ENCODE data around the gene PRELID1. TPM values are rescaled to one million over a fixed set of nuclear protein-coding genes. Genes with fewer than 3 reads are reported as not detected.

Gene PRELID1
- total RNA-seq, 1 experiment from 2014 or later: 194 TPM

DNA sequence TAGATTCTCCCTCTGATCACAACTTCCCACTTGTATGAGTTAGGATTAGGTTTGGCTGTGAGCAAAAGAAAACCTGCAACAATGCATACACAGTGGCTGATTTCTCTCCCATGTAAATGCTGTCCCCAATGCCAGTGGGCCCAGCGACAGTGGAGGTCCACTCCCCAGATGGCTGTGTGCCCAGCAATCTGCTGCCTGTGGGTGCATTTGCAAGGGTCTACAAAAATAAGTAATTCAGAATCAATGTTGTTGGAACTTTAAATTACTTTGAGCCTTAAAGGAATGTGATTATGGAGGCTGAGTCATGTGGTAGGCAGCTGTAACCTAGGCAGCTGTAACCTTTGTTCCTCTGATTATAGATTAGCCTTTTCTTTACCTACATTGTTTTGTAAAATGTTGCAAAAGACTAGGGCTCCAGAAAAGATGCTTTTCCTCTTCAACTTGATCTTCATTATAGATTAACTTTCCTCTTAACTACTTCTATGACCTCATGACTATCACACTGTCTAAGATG, 22.3 kb downstream of the PRELID1 start:
- ChIA-PET CTCF (no interaction called here), POLR2A (ENCODE audit: low non-redundant PET) (no interaction called here)
- no peak for DNase-seq (ENCODE audit: low spot score)
- Histone ChIP-seq H3K27me3 (replicated peaks; ENCODE audit: insufficient read depth, low read depth, low read length, poor library complexity) (no peaks in the 10 kb centered on the region), H3K4me3 (ENCODE audit: low read depth, low read length, poor library complexity, severe bottlenecking) (no peak overlapping the region), H3K36me3 (ENCODE audit: insufficient read depth, low read length, poor library complexity, severe bottlenecking) (no peaks in the 10 kb centered on the region), H3K4me1 (ENCODE audit: insufficient read depth, low read length, poor library complexity, severe bottlenecking) (no peaks in the 10 kb centered on the region), H3K27ac (ENCODE audit: low read depth, low read length, poor library complexity, severe bottlenecking) (no peak overlapping the region), H3K9me3 (ENCODE audit: low read depth, low read length, poor library complexity, severe bottlenecking) (no peaks in the 10 kb centered on the region)
- TF ChIP-seq, protein P1, sequence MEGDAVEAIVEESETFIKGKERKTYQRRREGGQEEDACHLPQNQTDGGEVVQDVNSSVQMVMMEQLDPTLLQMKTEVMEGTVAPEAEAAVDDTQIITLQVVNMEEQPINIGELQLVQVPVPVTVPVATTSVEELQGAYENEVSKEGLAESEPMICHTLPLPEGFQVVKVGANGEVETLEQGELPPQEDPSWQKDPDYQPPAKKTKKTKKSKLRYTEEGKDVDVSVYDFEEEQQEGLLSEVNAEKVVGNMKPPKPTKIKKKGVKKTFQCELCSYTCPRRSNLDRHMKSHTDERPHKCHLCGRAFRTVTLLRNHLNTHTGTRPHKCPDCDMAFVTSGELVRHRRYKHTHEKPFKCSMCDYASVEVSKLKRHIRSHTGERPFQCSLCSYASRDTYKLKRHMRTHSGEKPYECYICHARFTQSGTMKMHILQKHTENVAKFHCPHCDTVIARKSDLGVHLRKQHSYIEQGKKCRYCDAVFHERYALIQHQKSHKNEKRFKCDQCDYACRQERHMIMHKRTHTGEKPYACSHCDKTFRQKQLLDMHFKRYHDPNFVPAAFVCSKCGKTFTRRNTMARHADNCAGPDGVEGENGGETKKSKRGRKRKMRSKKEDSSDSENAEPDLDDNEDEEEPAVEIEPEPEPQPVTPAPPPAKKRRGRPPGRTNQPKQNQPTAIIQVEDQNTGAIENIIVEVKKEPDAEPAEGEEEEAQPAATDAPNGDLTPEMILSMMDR (conservative IDR thresholded peaks at IDR 0.05; ENCODE audit: low read depth, low read length): no peak
- TF ChIP-seq EZH2 (IDR thresholded peaks at IDR 0.05; ENCODE audit: borderline replicate concordance, low read depth, low read length, poor library complexity, severe bottlenecking): no peak
- intact Hi-C loops (cut with micrococcal nuclease; ENCODE audit: unreplicated experiment): no loop called here
- BruUV-seq (replicated peaks): no TSS peak

DNA sequence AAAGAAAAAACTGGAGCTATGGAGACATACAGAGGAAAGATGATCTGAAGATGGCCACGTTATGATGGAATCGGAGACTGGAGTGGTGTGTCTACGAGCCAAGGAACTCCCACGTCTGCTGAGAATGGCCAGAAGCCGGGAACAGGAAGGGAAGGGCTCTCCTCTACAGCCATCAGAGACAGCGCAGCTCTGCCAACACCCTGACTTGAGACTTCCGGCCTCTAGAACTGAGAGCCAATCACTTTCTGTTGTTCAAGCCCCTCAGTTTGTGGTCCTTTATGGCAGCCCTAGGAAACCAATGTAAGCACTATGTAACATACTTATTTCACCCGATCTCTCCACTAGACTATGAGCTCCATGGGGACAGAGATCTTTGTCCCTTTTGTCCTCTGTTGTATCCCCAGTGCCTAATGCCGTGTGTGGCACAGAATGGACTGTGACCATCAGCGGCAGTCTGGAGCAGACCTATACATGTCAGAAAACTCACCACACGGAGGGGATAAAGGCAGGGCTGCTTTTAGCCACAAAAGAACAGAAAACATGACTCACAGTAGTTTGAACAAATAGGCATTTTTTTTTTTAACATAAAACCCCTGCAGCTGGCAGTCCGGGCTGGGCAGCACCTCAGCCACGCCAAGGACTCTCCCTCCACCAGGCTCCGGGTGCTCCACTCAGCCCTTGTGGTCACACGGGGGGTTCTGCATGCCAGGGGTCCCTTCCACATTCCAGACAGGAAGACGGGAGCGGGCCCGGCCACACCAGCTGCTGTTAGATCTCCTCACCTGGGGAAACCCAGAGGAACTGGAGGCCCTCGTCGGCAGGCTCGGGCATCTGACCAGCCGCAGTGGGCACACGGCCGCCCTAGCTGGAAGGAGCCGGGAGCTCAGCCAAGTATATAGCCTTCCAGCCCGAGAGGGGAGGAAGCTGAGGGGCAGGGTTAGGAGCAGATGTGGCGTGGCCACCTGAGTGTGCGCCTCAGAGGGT, 24.2 kb downstream of the PRELID1 start:
- CTCF ChIA-PET: no interaction called here
- Histone ChIP-seq H3K36me3 (ENCODE audit: insufficient read depth, low read length, poor library complexity, severe bottlenecking) (no peaks in the 10 kb centered on the region), H3K27ac (ENCODE audit: low read depth, low read length, poor library complexity, severe bottlenecking) (no peak overlapping the region), H3K27me3 (replicated peaks; ENCODE audit: insufficient read depth, low read depth, low read length, poor library complexity) (no peaks in the 10 kb centered on the region), H3K4me3 (ENCODE audit: low read depth, low read length, poor library complexity, severe bottlenecking) (no peak overlapping the region), H3K9me3 (ENCODE audit: low read depth, low read length, poor library complexity, severe bottlenecking) (no peaks in the 10 kb centered on the region), H3K4me1 (ENCODE audit: insufficient read depth, low read length, poor library complexity, severe bottlenecking) (no peaks in the 10 kb centered on the region)
- intact Hi-C loops (cut with micrococcal nuclease; ENCODE audit: unreplicated experiment): no loop called here
- no peak for DNase-seq (ENCODE audit: low spot score)
- no peak for TF ChIP-seq EZH2 (IDR thresholded peaks at IDR 0.05; ENCODE audit: borderline replicate concordance, low read depth, low read length, poor library complexity, severe bottlenecking)
- TF ChIP-seq, protein P1 (conservative IDR thresholded peaks at IDR 0.05; ENCODE audit: low read depth, low read length): no peak
- no TSS peak for BruUV-seq (replicated peaks)
- POLR2A ChIA-PET (ENCODE audit: low non-redundant PET): no interaction called here

DNA sequence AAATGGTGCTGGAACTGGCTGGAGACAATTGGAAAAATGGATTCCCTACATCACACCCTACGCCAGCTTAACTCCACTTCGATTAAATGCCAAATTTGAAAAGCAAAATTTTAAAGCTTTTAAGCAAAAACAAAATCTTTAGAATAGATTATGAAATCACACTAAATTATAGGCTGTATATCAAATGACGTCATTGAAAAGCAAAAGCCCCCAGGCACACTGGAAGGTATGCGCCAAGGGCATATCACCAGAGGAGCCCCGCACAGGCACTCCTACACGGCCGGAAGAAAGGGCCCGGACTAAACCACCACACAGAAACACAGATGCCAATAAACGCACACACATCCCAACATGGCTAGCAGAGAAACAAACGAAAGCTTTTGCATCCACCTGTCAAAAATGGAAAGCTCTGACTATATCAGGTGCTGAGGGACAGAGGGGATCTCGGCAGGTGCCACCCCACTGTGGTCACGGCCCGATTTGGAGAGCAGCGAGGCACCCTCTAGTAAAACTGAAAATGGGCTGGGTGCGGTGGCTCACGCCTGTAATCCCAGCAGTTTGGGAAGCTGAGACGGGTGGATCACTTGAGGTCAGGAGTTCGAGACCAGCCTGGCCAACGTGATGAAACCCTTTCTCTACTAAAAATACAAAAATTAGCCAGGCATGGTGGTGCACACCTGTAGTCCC, 25.1 kb downstream of the PRELID1 start:
- Histone ChIP-seq H3K36me3 (ENCODE audit: insufficient read depth, low read length, poor library complexity, severe bottlenecking) (peaks cover 7% of the 10 kb centered on the region), H3K9me3 (ENCODE audit: low read depth, low read length, poor library complexity, severe bottlenecking) (no peaks in the 10 kb centered on the region), H3K4me1 (ENCODE audit: insufficient read depth, low read length, poor library complexity, severe bottlenecking) (no peaks in the 10 kb centered on the region), H3K4me3 (ENCODE audit: low read depth, low read length, poor library complexity, severe bottlenecking) (no peak overlapping the region), H3K27me3 (replicated peaks; ENCODE audit: insufficient read depth, low read depth, low read length, poor library complexity) (no peaks in the 10 kb centered on the region), H3K27ac (ENCODE audit: low read depth, low read length, poor library complexity, severe bottlenecking) (no peak overlapping the region)
- TF ChIP-seq EZH2 (IDR thresholded peaks at IDR 0.05; ENCODE audit: borderline replicate concordance, low read depth, low read length, poor library complexity, severe bottlenecking): no peak
- TF ChIP-seq, protein P1 (conservative IDR thresholded peaks at IDR 0.05; ENCODE audit: low read depth, low read length): no peak
- POLR2A ChIA-PET (ENCODE audit: low non-redundant PET): interaction anchor here (0.6 kb wide), 2 partner anchors 22 to 31 kb away, joined by 3 to 4 read pairs; no protein-coding TSS in a partner anchor
- intact Hi-C loops (cut with micrococcal nuclease; ENCODE audit: unreplicated experiment): no loop called here
- CTCF ChIA-PET: no interaction called here
- BruUV-seq (replicated peaks): no TSS peak
- DNase-seq (ENCODE audit: low spot score): no peak
